Right ventricle myocardium superior (tissue), 1 donor: ENCODE results near the gene OR2G2. TPM values are rescaled to one million over a fixed set of nuclear protein-coding genes. Genes with fewer than 3 reads are reported as not detected.

Source experiments
- ATAC-seq: fragments of 200-7000 bp; cut with Tn5 transposase; one replicate; pipeline ENCODE4 v1.9.1; 2020; ENCODE audit warnings: mild to moderate bottlenecking; ENCODE audit not compliant: poor library complexity
- DNase-seq: peaks from one replicate; pipeline ENCODE4 v3.0.0-alpha.2; 2020
- intact Hi-C: fragments of 100-400 bp; cut with DNase I; formaldehyde crosslinking; loops from one replicate; pipeline ENCODE4 v1.11.2; 2022
- total RNA-seq: library from RNA; stranded (reverse); fragmentation: NEBNext Ultra II Directional; extraction: Animal tissue kit (Norgen Biotek cat#: 25700); gene quantifications from one replicate; pipeline ENCODE4 v1.2.1, GENCODE V29; 2021
- donor health status: DM: no; HTN: yes; CAD: no; lungs with severe emphysema.

The OR2G2 gene
- total RNA-seq, 1 donor from 2014 or later, result not detected

- intact Hi-C loops, result no loop called here
- ATAC-seq (no peak), DNase-seq (no peak)
These were observed 49.9 kb downstream of the OR2G2 start for GRCh38 chr1:247638011-247638410.

DNA sequence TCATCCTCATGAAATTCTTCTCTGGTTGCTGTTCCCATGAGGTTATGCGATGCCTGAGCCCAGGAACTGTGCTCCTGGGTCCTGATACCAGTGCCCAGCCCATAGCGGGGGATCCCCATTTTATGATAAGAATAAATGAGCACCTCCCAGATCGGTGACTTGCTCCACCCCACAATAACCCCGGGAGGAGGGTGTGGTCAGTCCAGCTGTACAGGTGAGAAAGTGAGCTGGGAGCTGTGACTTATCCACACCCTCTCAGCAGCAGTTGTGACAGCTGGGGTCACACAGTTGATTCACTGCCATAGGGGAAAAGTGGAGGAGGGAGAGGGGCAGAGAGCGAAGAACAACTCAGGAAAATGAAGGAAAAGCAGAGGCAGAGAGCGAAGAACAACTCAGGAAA, 50.6 kb downstream of the OR2G2 start:
- no peak for DNase-seq
- intact Hi-C loops, result no loop called here
- no peak for ATAC-seq

Other genes starting within 250 kb of the OR2G2 start
- 0.56 TPM for gene NLRP3, start 172.2 kb upstream of the OR2G2 start, total RNA-seq
- gene OR2B11, start 130.3 kb upstream of the OR2G2 start, total RNA-seq, result not detected
- 0.03 TPM for gene OR2C3, start 51.9 kb upstream of the OR2G2 start, total RNA-seq
- 0.24 TPM for gene GCSAML, start 39.2 kb upstream of the OR2G2 start, total RNA-seq
- gene OR2G3, start 17.2 kb downstream of the OR2G2 start, total RNA-seq, result not detected
- gene OR13G1, start 91.4 kb downstream of the OR2G2 start, total RNA-seq, result not detected
- not detected for gene OR6F1, start 128.3 kb downstream of the OR2G2 start, total RNA-seq
- gene OR14K1, start 150.3 kb downstream of the OR2G2 start, total RNA-seq, result not detected
- gene OR14A2, start 159.8 kb downstream of the OR2G2 start, total RNA-seq, result not detected
- gene OR1C1, start 172.2 kb downstream of the OR2G2 start, total RNA-seq, result not detected
- gene OR14A16, start 235.8 kb downstream of the OR2G2 start, total RNA-seq, result not detected